Left lung (tissue), 10 donors: Measurements from ENCODE around the gene SUPT3H. TPM values are rescaled to one million over a fixed set of nuclear protein-coding genes. Genes with fewer than 3 reads are reported as not detected.

Source experiments
- ATAC-seq: fragments of 200-7000 bp; cut with Tn5 transposase; one replicate; pipeline ENCODE4 v1.9.1; 2020; ENCODE audit warnings: moderate library complexity
- DNase-seq, 4 donors: peaks; one replicate each; pipeline ENCODE4 v3.0.0-alpha.2; 2013 to 2020
- H3K27ac ChIP-seq, 2 donors: fragments of 200-600 bp; sonication (generic) in 1 of 2; one replicate each; pipeline versions ENCODE4 v1.5.0 to v1.8.0; 2020 to 2021
- H3K27me3 ChIP-seq, 2 donors: fragments of 200-600 bp; sonication (generic) in 1 of 2; one replicate each; pipeline versions ENCODE4 v1.5.0 to v1.8.0; 2020 to 2021
- H3K36me3 ChIP-seq, 2 donors: fragments of 200-600 bp; sonication (generic) in 1 of 2; one replicate each; pipeline versions ENCODE4 v1.5.0 to v1.8.0; 2020 to 2021
- H3K4me1 ChIP-seq, 2 donors: fragments of 200-600 bp; one replicate each; pipeline ENCODE4 v1.8.0; 2021
- H3K4me3 ChIP-seq, 2 donors: fragments of 200-600 bp; sonication (generic) in 1 of 2; one replicate each; pipeline versions ENCODE4 v1.5.0 to v1.8.0; 2020 to 2021; ENCODE audit warnings: mild to moderate bottlenecking in 1 of 2
- H3K9me3 ChIP-seq, 2 donors: fragments of 200-600 bp; sonication (generic) in 1 of 2; one replicate each; pipeline versions ENCODE4 v1.5.0 to v1.8.0; 2020 to 2021
- CTCF ChIP-seq, 2 donors: fragments of 200-600 bp; sonication (generic) in 1 of 2; IDR thresholded peaks; one replicate each; pipeline versions ENCODE4 v1.5.0 to v1.8.0; 2021; ENCODE audit warnings: antibody characterized with exemption in 2 of 2
- intact Hi-C, 2 donors: fragments of 100-400 bp; cut with DNase I; formaldehyde crosslinking; loops; one replicate each; pipeline versions ENCODE4 v1.11.2 to v1.14.2; 2022
- polyA plus RNA-seq, 6 donors: library from polyadenylated mRNA; unstranded; fragments of 120-200 nt; gene quantifications; one replicate each; pipeline ENCODE4 v1.2.1, GENCODE V29; 2013; ENCODE audit not compliant: insufficient read length in 6 of 6
- total RNA-seq, 2 donors: library from RNA; stranded (reverse); fragmentation: NEBNext Ultra II Directional; extraction: Animal tissue kit (Norgen Biotek cat#: 25700); gene quantifications; one replicate each; pipeline ENCODE4 v1.2.1, GENCODE V29; 2021
- donor health status: DM: no; HTN: yes; CAD: no.
- donor health status: DM: no; HTN: no; CAD: no.

The SUPT3H gene
- total and polyA plus RNA-seq, 8 donors: 4.7 to 33.0 (median 26.2) TPM

- ATAC-seq (no peak), DNase-seq (no peak)
- intact Hi-C loops: no loop called here
These were observed 185.2 kb downstream of the SUPT3H start for GRCh38 chr6:45192556-45192955.

GRCh38 chr6:45191414-45191813 lies 186.3 kb downstream of the SUPT3H start:
- ATAC-seq: no peak
- Histone ChIP-seq H3K36me3 (no peaks in the 10 kb centered on the region), H3K4me3 (no peak overlapping the region), H3K4me1 (no peaks in the 10 kb centered on the region), H3K9me3 (no peaks in the 10 kb centered on the region), H3K27me3 (no peaks in the 10 kb centered on the region), H3K27ac (no peak overlapping the region)
- no peak for TF ChIP-seq CTCF (IDR thresholded peaks at IDR 0.05)
- no peak for DNase-seq
- intact Hi-C loops: no loop called here

More at GRCh38 chr6:45192556-45192955, 185.2 kb downstream of the SUPT3H start:
- H3K4me1 ChIP-seq: no peaks in the 10 kb centered on the region
- TF ChIP-seq CTCF (IDR thresholded peaks at IDR 0.05): no peak
- no peak overlapping the region for H3K27ac ChIP-seq
- H3K36me3 ChIP-seq: no peaks in the 10 kb centered on the region
- H3K27me3 ChIP-seq: no peaks in the 10 kb centered on the region
- H3K4me3 ChIP-seq: no peak overlapping the region
- no peaks in the 10 kb centered on the region for H3K9me3 ChIP-seq

- DNase-seq (no peak), ATAC-seq (no peak)
- intact Hi-C loops: no loop called here
These were observed 189.9 kb downstream of the SUPT3H start for GRCh38 chr6:45187836-45188235.

GRCh38 chr6:45185403-45186251 lies 192.1 kb downstream of the SUPT3H start:
- no peaks in the 10 kb centered on the region for H3K9me3 ChIP-seq
- H3K36me3 ChIP-seq: no peaks in the 10 kb centered on the region
- DNase-seq (no peak), ATAC-seq (no peak)
- no peaks in the 10 kb centered on the region for H3K4me1 ChIP-seq
- TF ChIP-seq CTCF (IDR thresholded peaks at IDR 0.05): no peak
- H3K27me3 ChIP-seq: no peaks in the 10 kb centered on the region
- intact Hi-C loops: no loop called here
- no peak overlapping the region for H3K4me3 ChIP-seq
- H3K27ac ChIP-seq: no peak overlapping the region

More at GRCh38 chr6:45187836-45188235, 189.9 kb downstream of the SUPT3H start:
- TF ChIP-seq CTCF (IDR thresholded peaks at IDR 0.05): no peak
- no peaks in the 10 kb centered on the region for H3K36me3 ChIP-seq
- H3K9me3 ChIP-seq: no peaks in the 10 kb centered on the region
- no peaks in the 10 kb centered on the region for H3K27me3 ChIP-seq
- no peak overlapping the region for H3K27ac ChIP-seq
- H3K4me1 ChIP-seq: no peaks in the 10 kb centered on the region
- no peak overlapping the region for H3K4me3 ChIP-seq

GRCh38 chr6:45184937-45185336 lies 192.8 kb downstream of the SUPT3H start:
- Histone ChIP-seq H3K4me1 (no peaks in the 10 kb centered on the region), H3K4me3 (no peak overlapping the region), H3K9me3 (no peaks in the 10 kb centered on the region), H3K36me3 (no peaks in the 10 kb centered on the region), H3K27me3 (no peaks in the 10 kb centered on the region), H3K27ac (no peak overlapping the region)
- no peak for TF ChIP-seq CTCF (IDR thresholded peaks at IDR 0.05)
- DNase-seq (no peak), ATAC-seq (no peak)
- intact Hi-C loops: no loop called here
